H1 (cell line): ENCODE measurements around the gene CNST. TPM values are rescaled to one million over a fixed set of nuclear protein-coding genes. Genes with fewer than 3 reads are reported as not detected.
A peak's percentile ranks its signal among the peaks of the same experiment; 100 is the strongest.

ENCODE experiments used
- CTCF ChIA-PET: fragments of 300-600 bp; sonication (Branson Sonifier 250); formaldehyde crosslinking; loops from one replicate; lab custom pipeline; 2021; ENCODE audit not compliant: partially characterized antibody; lab: Charles Lee
- POLR2A ChIA-PET: fragments of 300-600 bp; sonication (Branson Sonifier 250); formaldehyde crosslinking; loops from one replicate; lab custom pipeline; 2021; ENCODE audit warnings: inconsistent platforms; ENCODE audit not compliant: partially characterized antibody; lab: Charles Lee
- DNase-seq, 2 experiments: peaks; one replicate each; pipeline versions ENCODE4 v3.0.0 to v3.0.0-alpha.2; 2010 to 2022; ENCODE audit warnings: low spot score in 2 of 2, low read depth in 1 of 2, mixed read lengths in 1 of 2
- FAIRE-seq: peaks from 2 replicates; lab custom pipeline; 2011; peaks lifted over from hg19 to GRCh38; lab: Jason Lieb, UNC
- H2AFZ ChIP-seq: 2 replicates; pipeline ENCODE4 v1.8.1; 2012; ENCODE audit warnings: low read length, inconsistent platforms
- H2AK5ac ChIP-seq: 2 replicates; pipeline ENCODE4 v1.6.1; 2013; ENCODE audit warnings: low read depth, low read length
- H2BK120ac ChIP-seq: replicated peaks from 2 replicates; pipeline ENCODE3; 2013; ENCODE audit warnings: low read depth, low read length, inconsistent platforms
- H2BK12ac ChIP-seq: 2 replicates; pipeline ENCODE4 v1.6.1; 2013; ENCODE audit warnings: low read depth, low read length
- H2BK15ac ChIP-seq: 2 replicates; pipeline ENCODE4 v1.6.1; 2013; ENCODE audit warnings: low read length
- H2BK20ac ChIP-seq: 2 replicates; pipeline ENCODE4 v1.6.1; 2013; ENCODE audit warnings: low read length
- H2BK5ac ChIP-seq: 2 replicates; pipeline ENCODE4 v1.6.1; 2013; ENCODE audit warnings: low read depth, low read length
- H3K14ac ChIP-seq: 2 replicates; pipeline ENCODE4 v1.6.1; 2013; ENCODE audit warnings: inconsistent platforms; ENCODE audit not compliant: insufficient read length
- H3K18ac ChIP-seq: 2 replicates; pipeline ENCODE4 v1.6.1; 2013; ENCODE audit warnings: low read length; ENCODE audit errors: extremely low read depth
- H3K23ac ChIP-seq: 2 replicates; pipeline ENCODE4 v1.6.1; 2013; ENCODE audit warnings: inconsistent platforms; ENCODE audit not compliant: insufficient read length
- H3K23me2 ChIP-seq: 2 replicates; pipeline ENCODE4 v1.6.1; 2013; ENCODE audit warnings: low read depth, low read length
- H3K27ac ChIP-seq: 2 replicates; pipeline ENCODE4 v1.6.1; 2011; ENCODE audit warnings: low read depth, low read length, inconsistent platforms
- H3K27me3 ChIP-seq, 4 experiments: replicated peaks in 1 of 4; 1 replicate in 1 of 4; 2 replicates in 3 of 4; pipeline versions ENCODE4 v1.6.1 to v1.8.1; 2011 to 2013; ENCODE audit warnings: low read length in 3 of 4, mild to moderate bottlenecking in 3 of 4, inconsistent platforms in 2 of 4, mixed read lengths in 2 of 4, moderate library complexity in 1 of 4; ENCODE audit not compliant: control insufficient read depth in 3 of 4, insufficient read depth in 3 of 4; ENCODE audit errors: extremely low read depth in 1 of 4
- H3K36me3 ChIP-seq, 4 experiments: 2 replicates each; pipeline versions ENCODE4 v1.6.1 to v1.8.1; 2011 to 2013; ENCODE audit warnings: mild to moderate bottlenecking in 4 of 4, low read length in 3 of 4, moderate library complexity in 2 of 4, control low read depth in 1 of 4, inconsistent platforms in 1 of 4; ENCODE audit not compliant: insufficient read depth in 4 of 4, control insufficient read depth in 2 of 4
- H3K4ac ChIP-seq: replicated peaks from 2 replicates; pipeline ENCODE3; 2013; ENCODE audit warnings: low read length, low read depth, mixed read lengths, inconsistent platforms; ENCODE audit not compliant: insufficient read length
- H3K4me1 ChIP-seq, 4 experiments: replicated peaks in 1 of 4; 1 replicate in 1 of 4; 2 replicates in 3 of 4; pipeline versions ENCODE4 v1.6.1 to v1.8.1; 2011 to 2013; ENCODE audit warnings: low read length in 3 of 4, inconsistent platforms in 2 of 4, mixed read lengths in 1 of 4; ENCODE audit not compliant: insufficient read depth in 4 of 4, control insufficient read depth in 3 of 4
- H3K4me2 ChIP-seq, 2 experiments: 2 replicates each; pipeline versions ENCODE4 v1.6.1 to v1.8.1; 2011 to 2013; ENCODE audit warnings: low read depth in 2 of 2, low read length in 2 of 2, control low read depth in 1 of 2, inconsistent platforms in 1 of 2, mild to moderate bottlenecking in 1 of 2; ENCODE audit not compliant: insufficient read depth in 1 of 2
- H3K4me3 ChIP-seq, 4 experiments: fragments of 200-600, 300-600 bp in 1 of 4; sonication (generic), shearing (Covaris generic), sonication (Bioruptor Twin) in 1 of 4; 2 replicates each; pipeline versions ENCODE4 v1.5.1 to v1.8.1; 2011 to 2016; ENCODE audit warnings: low read length in 4 of 4, low read depth in 3 of 4, control low read depth in 2 of 4, inconsistent platforms in 2 of 4, mild to moderate bottlenecking in 2 of 4, mixed read lengths in 1 of 4, moderate library complexity in 1 of 4; ENCODE audit not compliant: insufficient read depth in 2 of 4; ENCODE audit errors: extremely low read depth in 1 of 4
- H3K56ac ChIP-seq: replicated peaks from 2 replicates; pipeline ENCODE3; 2013; ENCODE audit warnings: low read depth, mild to moderate bottlenecking, mixed read lengths, low read length, inconsistent platforms; ENCODE audit not compliant: insufficient read length
- H3K79me1 ChIP-seq: 2 replicates; pipeline ENCODE4 v1.6.1; 2013; ENCODE audit warnings: low read depth, low read length, control low read depth
- H3K79me2 ChIP-seq, 2 experiments: 2 replicates each; pipeline versions ENCODE4 v1.6.1 to v1.8.1; 2012 to 2013; ENCODE audit warnings: low read length in 2 of 2, mild to moderate bottlenecking in 2 of 2, inconsistent platforms in 1 of 2; ENCODE audit not compliant: insufficient read depth in 2 of 2, control insufficient read depth in 1 of 2
- H3K9ac ChIP-seq, 4 experiments: replicated peaks in 1 of 4; 1 replicate in 1 of 4; 2 replicates in 3 of 4; pipeline versions ENCODE4 v1.6.1 to v1.8.1; 2011 to 2013; ENCODE audit warnings: low read depth in 3 of 4, low read length in 3 of 4, control low read depth in 2 of 4, mild to moderate bottlenecking in 2 of 4, moderate library complexity in 2 of 4, inconsistent platforms in 1 of 4; ENCODE audit errors: extremely low read depth in 1 of 4
- H3K9me3 ChIP-seq, 2 experiments: 2 replicates each; pipeline versions ENCODE4 v1.6.1 to v1.8.1; 2012 to 2013; ENCODE audit warnings: mild to moderate bottlenecking in 2 of 2, moderate library complexity in 2 of 2, control low read depth in 1 of 2, inconsistent platforms in 1 of 2, low read depth in 1 of 2, low read length in 1 of 2, mixed read lengths in 1 of 2; ENCODE audit not compliant: insufficient read depth in 2 of 2
- H4K20me1 ChIP-seq, 2 experiments: replicated peaks in 1 of 2; 2 replicates each; pipeline versions ENCODE3 to v1.8.1; 2011 to 2013; ENCODE audit warnings: inconsistent platforms in 2 of 2, low read length in 2 of 2, mild to moderate bottlenecking in 1 of 2; ENCODE audit not compliant: insufficient read depth in 2 of 2, control insufficient read depth in 1 of 2
- H4K5ac ChIP-seq: 2 replicates; pipeline ENCODE4 v1.6.1; 2013; ENCODE audit warnings: low read length, low read depth, mixed read lengths, inconsistent platforms; ENCODE audit not compliant: insufficient read length
- H4K8ac ChIP-seq: 2 replicates; pipeline ENCODE4 v1.8.0; 2013; ENCODE audit warnings: mild to moderate bottlenecking, moderate library complexity, low read length, inconsistent platforms; ENCODE audit not compliant: insufficient read depth; ENCODE audit errors: extremely low read depth
- H4K91ac ChIP-seq: replicated peaks from 2 replicates; pipeline ENCODE3; 2013; ENCODE audit warnings: low read length, mixed read lengths, inconsistent platforms; ENCODE audit not compliant: insufficient read length
- CEBPB ChIP-seq: IDR thresholded peaks from 2 replicates; pipeline ENCODE4 v1.6.1; 2012; ENCODE audit warnings: low read depth, low read length
- FOSL1 ChIP-seq: IDR thresholded peaks from 2 replicates; pipeline ENCODE4 v1.6.1; 2011; ENCODE audit warnings: mild to moderate bottlenecking, low read depth, low read length, moderate library complexity; ENCODE audit not compliant: insufficient read depth
- JUN ChIP-seq: IDR thresholded peaks from 2 replicates; pipeline ENCODE4 v1.6.1; 2011; ENCODE audit warnings: low read depth, mild to moderate bottlenecking, improper control_type of control experiment, low read length
- KDM4A ChIP-seq: IDR thresholded peaks from one replicate; pipeline ENCODE4 v1.7.1; 2012; ENCODE audit warnings: low read depth, mild to moderate bottlenecking, moderate library complexity, low read length, inconsistent platforms; ENCODE audit not compliant: severe bottlenecking
- KDM5A ChIP-seq: fragments of 200-600 bp; IDR thresholded peaks from 2 replicates; pipeline ENCODE4 v1.7.1; 2012; ENCODE audit warnings: mild to moderate bottlenecking, low read length, inconsistent platforms, mixed read lengths
- MAFK ChIP-seq: IDR thresholded peaks from 2 replicates; pipeline ENCODE4 v1.6.1; 2012; ENCODE audit warnings: low read depth, mild to moderate bottlenecking, improper control_type of control experiment, low read length
- RNF2 ChIP-seq: fragments of 200-900, 300-1000 bp; sonication (generic); IDR thresholded peaks from 2 replicates; pipeline ENCODE4 v1.7.1; 2016; ENCODE audit warnings: borderline replicate concordance, low read depth, mild to moderate bottlenecking, antibody characterized with exemption, low read length; ENCODE audit not compliant: poor library complexity, severe bottlenecking; ENCODE audit errors: missing control alignments
- TEAD4 ChIP-seq: IDR thresholded peaks from 2 replicates; pipeline ENCODE4 v1.6.1; 2012; ENCODE audit warnings: low read depth, low read length, inconsistent platforms, mixed read lengths
- WGBS, 2 experiments: shearing (Covaris generic) in 1 of 2; methylation state at CpG; one replicate each; pipeline versions ENCODE4 v1.1.6 to v1.1.7; 2013 to 2015; ENCODE audit warnings: low lambda C conversion rate in 2 of 2, mixed read lengths in 2 of 2, inconsistent platforms in 1 of 2, low coverage in 1 of 2, missing lambda C conversion rate in 1 of 2; ENCODE audit not compliant: insufficient replicate concordance in 2 of 2, insufficient coverage in 1 of 2, insufficient read length in 1 of 2; ENCODE audit errors: extremely low coverage in 1 of 2, missing lambda C conversion rate in 1 of 2; 5-methylcytosine and 5-hydroxymethylcytosine counted together
- polyA plus RNA-seq, 7 experiments: library from polyadenylated mRNA; depleted of rRNA in 3 of 7; stranded (reverse) in 5 of 7; unstranded in 2 of 7; fragments of >200 nt in 5 of 7; fragments of 200-250 nt in 2 of 7; gene quantifications; 1 replicate in 5 of 7; 2 replicates in 1 of 7; 4 replicates in 1 of 7; pipeline versions ENCODE4 v1.2.1 to v1.2.3, GENCODE V29; 2011 to 2013; ENCODE audit warnings: missing spikeins in 2 of 7, mixed read lengths in 2 of 7
- total RNA-seq: library from RNA; stranded (reverse); fragmentation: NEBNext Ultra II Directional; extraction: Animal tissue kit (Norgen Biotek cat#: 25700); gene quantifications from 2 replicates; pipeline ENCODE4 v1.2.1, GENCODE V29; 2021
- TF ChIP-seq, protein P1 (sequence below): IDR thresholded peaks from 2 replicates; pipeline ENCODE4 v1.6.1; 2012; ENCODE audit warnings: low read length, inconsistent platforms

The CNST gene
- total and polyA plus RNA-seq, 2 of the 8 experiments (the other 6 are each of a cell fraction or from before 2014, with no cell fraction given) = 5.3 to 21.3 TPM

DNA sequence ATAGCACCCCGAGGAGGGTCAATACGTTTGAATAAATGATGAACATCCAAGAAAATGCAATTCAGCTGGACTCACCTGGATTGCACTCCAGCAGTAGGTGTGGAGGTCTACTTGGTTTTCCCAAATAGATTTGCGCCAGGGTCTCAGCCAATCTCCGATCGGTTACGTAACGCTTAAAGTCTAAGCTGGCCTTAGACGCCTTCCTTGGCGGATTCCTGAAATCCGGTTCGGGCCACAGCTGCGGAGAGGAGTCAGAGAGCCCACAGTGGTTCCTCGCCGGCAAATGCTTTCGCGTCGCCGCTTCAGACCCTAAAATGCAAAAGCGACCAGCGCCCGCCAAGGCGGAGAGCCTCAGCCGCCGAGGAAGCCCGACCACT, 517 bp upstream of the CNST start:
- Histone ChIP-seq H3K56ac (no peak overlapping the region), H3K27ac (peak overlapping the region; percentile 66; the same call in 1 of the 2 replicates), H4K8ac (peak overlapping the region; percentile 97), H3K9me3 (no peaks in the 10 kb centered on the region), H2BK12ac (no peak overlapping the region), H3K18ac (no peak overlapping the region), H3K23ac (no peak overlapping the region), H3K79me2 (peaks cover 7 to 69% of the 10 kb centered on the region in 2 experiments), H3K4me1 (peaks cover 0 to 5% (median 2%) of the 10 kb centered on the region in 4 experiments; a peak in 2 of 7 replicates), H2AK5ac (no peak overlapping the region), H3K4me2 (peak overlapping the region; percentile 62 to 71), H3K23me2 (no peaks in the 10 kb centered on the region), H4K91ac (no peak overlapping the region), H3K79me1 (no peaks in the 10 kb centered on the region; the same call in 1 of the 2 replicates), H2AFZ (peak overlapping the region; percentile 81), H3K9ac (peak overlapping the region; percentile 67 to 84 (median 80)), H2BK15ac (no peak overlapping the region), H2BK120ac (no peak overlapping the region), H3K27me3 (no peaks in the 10 kb centered on the region), H4K5ac (no peak overlapping the region), H3K36me3 (peaks cover 0 to 8% (median 3%) of the 10 kb centered on the region in 4 experiments; a peak in 2 of 8 replicates), H3K4ac (no peak overlapping the region), H2BK5ac (no peak overlapping the region; the same call in 1 of the 2 replicates), H2BK20ac (no peak overlapping the region), H3K4me3 (peak overlapping the region; percentile 81 to 98 (median 96)), H3K14ac (no peak overlapping the region), H4K20me1 (peaks cover 0 to 2% of the 10 kb centered on the region in 2 experiments)
- ChIA-PET POLR2A (interaction anchor here (1.1 to 3.8 kb wide), 7 partner anchors 9 to 59 kb away, joined by 3 to 17 read pairs (median 4); partner anchors contain the start of gene SMYD3), CTCF (interaction anchor here (0.8 to 2.1 kb wide), 3 partner anchors 13 to 34 kb away, joined by 3 to 6 read pairs (median 3); no protein-coding TSS in a partner anchor)
- 2% methylated on average over 25 of the region's 25 CpGs; no CpG with 5 or more reads in 1 of the 2 experiments for WGBS, 2 experiments
- FAIRE-seq = no peak
- TF ChIP-seq KDM5A (no peak), FOSL1 (no peak), RNF2 (no peak), KDM4A (peak; percentile 16), JUN (no peak), MAFK (no peak), TEAD4 (no peak), CEBPB (peak; percentile 34; the same call in 1 of the 2 replicates)
- TF ChIP-seq, protein P1, sequence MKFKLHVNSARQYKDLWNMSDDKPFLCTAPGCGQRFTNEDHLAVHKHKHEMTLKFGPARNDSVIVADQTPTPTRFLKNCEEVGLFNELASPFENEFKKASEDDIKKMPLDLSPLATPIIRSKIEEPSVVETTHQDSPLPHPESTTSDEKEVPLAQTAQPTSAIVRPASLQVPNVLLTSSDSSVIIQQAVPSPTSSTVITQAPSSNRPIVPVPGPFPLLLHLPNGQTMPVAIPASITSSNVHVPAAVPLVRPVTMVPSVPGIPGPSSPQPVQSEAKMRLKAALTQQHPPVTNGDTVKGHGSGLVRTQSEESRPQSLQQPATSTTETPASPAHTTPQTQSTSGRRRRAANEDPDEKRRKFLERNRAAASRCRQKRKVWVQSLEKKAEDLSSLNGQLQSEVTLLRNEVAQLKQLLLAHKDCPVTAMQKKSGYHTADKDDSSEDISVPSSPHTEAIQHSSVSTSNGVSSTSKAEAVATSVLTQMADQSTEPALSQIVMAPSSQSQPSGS = no peak
- DNase-seq = peak in 1 of 2 experiments; percentile 9
